ENCODE results near the gene ZNF468.
"Not testable (repeated sequence)": the region's sequence is repeated elsewhere in the genome, so short reads cannot be mapped to it uniquely, and the experiment has no call there.

Gene ZNF468

GRCh38 chr19:52857378-52858191, at the start of gene ZNF468:
ZNF468 (minus strand) TSS chr19:52857619; CDS start chr19:52854272, 3,347 bp downstream.
- DNase-seq: peak; percentile 71

DNA sequence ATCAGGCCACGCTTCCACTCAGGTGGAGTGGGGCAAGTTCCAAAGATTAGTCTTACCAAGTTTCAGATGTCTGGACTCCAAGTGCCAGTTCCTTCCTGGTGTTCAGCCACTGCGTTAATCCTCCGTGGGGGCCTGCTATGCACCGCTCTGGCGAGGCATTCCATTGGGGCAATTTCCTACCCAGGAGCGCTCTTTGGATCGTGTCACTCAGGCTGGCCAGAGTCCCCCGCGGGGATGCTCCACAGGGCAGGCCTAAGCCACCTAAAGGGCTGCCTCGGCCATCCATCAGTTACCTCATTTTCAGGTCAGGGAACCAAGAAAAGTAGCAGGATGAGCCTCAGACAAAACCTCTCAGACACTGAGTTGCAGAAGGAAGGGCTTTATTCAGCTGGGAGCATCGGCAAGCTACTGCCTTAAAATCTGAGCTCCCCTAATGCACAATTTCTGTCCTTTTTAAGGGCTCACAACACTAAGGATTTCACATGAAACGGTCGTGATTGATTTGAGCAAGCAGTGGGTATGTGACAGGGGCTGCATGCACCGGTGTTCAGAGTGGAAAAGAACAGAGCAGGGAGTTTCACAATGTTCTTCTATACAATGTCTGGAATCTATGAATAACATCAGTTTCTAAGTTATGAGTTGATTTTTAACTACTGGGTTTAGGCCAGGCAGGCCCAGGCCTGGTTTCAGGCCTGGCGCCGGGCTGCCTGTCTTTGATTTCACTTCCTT, 46.8 kb upstream of the ZNF468 start:
- not testable (repeated sequence) for DNase-seq

DNA sequence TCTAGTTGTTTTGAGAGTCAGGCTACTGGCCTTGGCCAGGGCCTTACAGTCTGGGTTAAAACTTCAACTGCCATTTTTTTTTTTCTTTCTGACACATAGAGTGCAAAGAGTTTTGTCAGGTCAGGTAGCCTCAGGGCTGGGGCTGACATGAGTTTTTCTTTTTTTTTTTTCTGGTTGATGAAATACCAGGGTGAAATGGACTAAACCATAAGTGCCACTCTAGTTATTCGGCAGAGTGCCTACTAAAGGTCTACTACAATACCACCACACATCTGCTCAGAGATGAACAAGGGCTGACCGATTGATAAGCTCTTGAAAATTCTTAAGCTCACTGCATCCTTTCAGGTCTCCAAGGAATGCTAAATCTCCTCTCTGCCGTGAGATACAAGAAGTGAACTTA, 44.4 kb upstream of the ZNF468 start:
- no peak for DNase-seq

DNA sequence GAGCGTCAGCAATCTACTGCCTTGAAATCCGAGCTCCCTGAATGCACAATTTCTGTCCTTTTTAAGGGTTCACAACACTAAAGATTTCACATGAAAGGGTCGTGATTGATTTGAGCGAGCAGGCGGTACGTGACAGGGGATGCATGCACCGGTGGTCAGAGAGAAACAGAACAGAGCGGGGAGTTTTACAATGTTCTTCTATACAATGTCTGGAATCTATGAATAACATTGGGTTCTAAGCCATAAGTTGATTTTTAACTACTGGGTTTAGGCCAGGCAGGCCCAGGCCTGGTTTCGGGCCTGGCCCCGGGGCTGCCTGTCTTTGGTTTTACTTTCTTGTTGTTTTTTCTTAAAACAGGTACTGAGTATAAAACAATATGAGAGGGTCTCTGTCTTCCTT, 41.2 kb upstream of the ZNF468 start:
- not testable (repeated sequence) for DNase-seq

DNA sequence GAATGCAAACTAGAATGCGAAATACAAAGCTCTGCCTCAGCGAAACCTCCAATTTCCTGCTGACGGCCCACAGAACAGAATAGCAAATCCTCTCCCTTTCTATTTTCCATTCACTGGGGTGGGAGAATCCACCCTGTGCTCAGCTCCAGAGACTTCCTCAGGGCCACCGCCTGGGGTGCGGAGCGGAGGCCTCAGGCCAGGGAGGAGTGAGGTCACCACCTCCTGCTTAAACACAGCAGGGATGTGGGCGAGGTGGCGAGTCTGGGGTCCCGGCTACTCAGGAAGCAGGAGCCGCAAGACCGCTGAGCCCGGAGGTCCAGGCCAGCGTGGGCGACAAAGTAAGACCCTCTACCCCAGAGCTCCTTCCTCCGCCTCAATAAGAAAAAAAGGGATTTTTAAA, 40.7 kb upstream of the ZNF468 start:
- DNase-seq: no peak

DNA sequence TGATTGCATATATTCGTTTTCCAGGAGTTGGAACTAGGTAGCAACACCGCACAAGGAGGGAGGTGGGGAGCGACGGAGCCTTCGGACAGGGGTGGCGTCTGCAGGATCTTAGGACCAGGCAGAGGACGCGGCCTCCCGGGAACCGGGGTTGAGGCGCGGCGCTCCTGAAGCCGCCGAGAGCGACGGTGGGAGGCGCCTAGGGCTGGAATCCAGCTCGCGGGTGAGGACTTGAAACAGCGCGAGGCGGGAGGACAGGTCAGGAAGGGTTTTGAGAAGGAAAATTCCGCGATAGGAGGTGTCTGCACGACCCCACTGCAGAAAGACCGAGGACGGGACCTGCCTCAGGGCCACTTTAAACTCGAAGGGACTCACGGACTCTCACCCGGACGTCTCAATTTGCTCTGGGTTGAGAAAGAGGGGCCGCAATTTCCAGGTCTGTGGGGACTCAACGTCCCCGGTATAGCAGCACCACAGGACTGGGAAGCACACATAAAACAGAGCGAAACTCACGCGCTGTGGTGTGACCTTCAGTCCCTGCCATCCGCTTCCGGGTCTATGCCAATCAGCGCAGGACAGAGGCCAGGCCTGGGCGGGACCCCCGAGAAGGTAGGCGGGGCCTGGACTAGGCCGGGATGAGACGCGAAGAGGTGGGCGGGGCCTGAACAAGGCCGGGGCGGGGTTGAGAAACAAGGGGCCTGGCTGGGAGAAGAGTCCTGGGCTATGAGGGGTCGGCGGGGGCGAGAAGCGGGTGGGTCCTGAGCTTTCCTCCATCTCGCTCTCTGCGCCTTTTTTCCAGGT, 39.9 kb upstream of the ZNF468 start, which contains the start of gene ZNF320:
ZNF320 (minus strand) TSS at position 498 of the 798 bp plus-strand sequence. CDS start 7,380 bp downstream, outside the sequence.
- DNase-seq: peak; percentile 98

GRCh38 chr19:52896431-52897137, 39.2 kb upstream of the ZNF468 start:
- DNase-seq: peak; percentile 65

- no peak for DNase-seq
Measured at GRCh38 chr19:52891336-52891735, 33.9 kb upstream of the ZNF468 start.

DNA sequence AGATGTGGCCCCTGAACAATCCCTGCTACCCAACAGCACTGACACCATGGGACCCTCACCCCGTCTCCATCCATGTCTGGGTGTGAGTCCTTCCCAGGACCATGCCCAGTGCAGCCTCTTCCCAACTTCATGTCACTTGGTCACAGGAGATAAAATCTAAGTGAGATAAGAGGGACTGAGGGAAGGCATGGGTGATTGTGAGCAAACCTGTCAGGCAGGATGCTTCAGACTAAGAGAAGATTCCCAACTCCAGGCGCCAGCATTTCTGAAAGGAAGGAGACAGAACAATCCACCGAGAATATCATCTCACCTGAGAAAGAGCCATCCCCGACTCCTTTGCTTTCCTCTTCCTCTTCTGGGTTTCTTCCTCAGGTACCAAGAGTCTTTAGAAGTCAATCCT, 32.5 kb upstream of the ZNF468 start:
- no peak for DNase-seq

GRCh38 chr19:52889076-52889475, 31.7 kb upstream of the ZNF468 start:
- no peak for DNase-seq

DNA sequence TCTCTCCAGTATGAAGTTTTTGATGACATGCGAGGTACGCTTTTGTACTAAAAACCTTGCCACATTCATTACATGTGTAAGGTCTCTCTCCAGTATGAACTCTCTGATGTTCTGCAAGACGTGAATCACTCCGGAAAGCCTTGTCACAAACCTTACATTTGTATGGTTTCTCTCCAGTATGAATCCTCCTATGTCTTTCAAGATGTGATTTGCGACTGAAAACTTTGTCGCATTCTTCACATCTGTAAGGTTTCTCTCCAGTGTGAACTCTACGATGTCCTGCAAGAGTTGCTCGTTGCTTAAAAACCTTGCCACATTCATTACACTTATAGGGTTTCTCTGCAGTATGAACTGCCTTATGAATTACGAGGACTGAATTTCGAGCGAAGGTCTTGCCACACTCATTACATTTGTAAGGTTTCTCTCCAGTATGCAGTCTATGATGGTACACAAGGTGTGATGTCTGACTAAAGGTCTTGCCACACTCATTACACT, 23.5 kb upstream of the ZNF468 start:
- DNase-seq: no peak

- not testable (repeated sequence) for DNase-seq
Measured at GRCh38 chr19:52872996-52873395, 15.6 kb upstream of the ZNF468 start.

- no peak for DNase-seq
Measured at GRCh38 chr19:52871466-52871865, 14.0 kb upstream of the ZNF468 start.

- DNase-seq: not testable (repeated sequence)
Measured at GRCh38 chr19:52868031-52868430, 10.6 kb upstream of the ZNF468 start.

DNA sequence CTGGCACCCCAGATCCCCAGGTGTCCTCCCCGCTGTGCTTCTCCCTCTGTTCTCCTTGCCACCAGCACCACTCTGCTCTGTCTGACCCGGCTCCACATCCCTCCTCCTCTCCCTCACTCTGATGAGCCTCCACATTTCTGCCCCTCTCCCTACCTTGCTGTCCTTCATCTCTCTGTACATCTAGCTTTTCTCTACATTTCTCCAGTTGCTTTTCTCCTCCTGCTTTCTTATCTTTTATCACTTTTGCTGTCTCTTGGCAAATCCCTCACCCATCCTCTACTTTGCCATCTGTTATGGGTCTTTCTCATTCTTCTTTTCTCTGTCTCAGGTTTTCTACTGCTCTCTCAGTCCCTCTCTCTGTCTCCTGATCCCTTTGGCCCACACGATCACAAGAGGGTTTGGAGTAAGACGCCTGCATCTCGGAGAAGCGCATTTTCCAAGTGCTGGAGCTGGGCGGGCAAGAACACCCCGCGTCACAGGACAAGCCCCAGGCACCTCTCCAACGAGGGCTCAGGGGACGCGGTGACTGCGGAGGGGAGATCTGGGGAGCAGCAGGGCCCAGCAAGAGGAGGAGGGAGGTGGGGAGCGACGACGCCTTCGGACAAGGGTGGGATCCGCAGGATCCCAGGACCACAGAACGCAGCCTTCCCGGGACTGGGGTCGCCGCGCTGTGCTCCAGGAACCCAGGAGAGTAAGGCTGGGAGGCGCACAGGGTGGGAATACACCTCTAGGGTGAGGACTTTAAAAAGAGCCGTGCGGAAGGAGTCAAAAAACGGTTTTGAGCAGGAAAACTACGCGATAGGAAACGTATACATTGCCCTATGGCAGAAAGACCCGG, 660 bp downstream of the ZNF468 start:
- DNase-seq: not testable (repeated sequence)

GRCh38 chr19:52847352-52847751, 10.1 kb downstream of the ZNF468 start:
- not testable (repeated sequence) for DNase-seq

DNA sequence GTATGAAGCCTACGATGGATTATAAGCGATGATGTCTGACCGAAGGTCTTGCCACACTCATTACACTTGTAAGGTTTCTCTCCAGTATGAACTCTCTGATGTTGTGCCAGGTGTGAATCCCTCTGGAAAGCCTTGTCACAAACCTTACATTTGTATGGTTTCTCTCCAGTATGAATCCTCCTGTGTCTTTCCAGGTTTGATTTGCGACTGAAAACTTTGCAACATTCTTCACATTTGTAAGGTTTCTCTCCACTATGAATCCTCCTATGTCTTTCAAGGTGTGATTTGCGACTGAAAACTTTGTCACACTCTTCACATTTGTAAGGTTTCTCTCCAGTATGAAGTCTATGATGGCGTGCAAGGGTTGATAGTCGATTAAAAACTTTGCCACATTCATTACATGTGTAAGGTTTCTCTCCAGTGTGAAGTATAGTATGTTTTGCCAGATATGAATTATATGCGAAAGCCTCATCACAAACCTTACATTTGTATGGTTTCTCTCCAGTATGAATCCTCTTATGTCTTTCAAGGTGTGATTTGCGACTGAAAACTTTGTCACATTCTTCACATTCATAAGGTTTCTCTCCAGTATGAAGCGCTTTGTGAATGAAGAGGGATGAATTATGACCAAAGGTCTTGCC, 16.5 kb downstream of the ZNF468 start:
- not testable (repeated sequence) for DNase-seq

DNA sequence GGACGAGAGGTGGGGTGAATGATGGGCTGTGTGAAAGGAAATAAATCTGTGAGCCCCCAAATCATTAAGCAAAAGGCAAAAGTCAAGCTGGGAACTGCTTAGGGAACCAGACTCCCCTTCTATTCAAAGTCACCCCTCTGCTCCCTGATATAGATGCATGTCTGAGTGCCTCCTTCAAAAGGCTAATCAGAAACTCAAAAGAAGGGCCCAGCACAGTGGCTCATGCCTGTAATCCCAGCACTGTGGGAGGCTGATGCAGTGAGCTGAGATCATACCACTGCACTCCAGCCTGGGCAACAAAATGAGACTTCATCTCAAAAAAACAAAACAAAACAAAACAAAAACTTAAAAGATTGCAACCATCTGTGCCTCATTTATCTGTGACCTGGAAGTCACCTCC, 23.1 kb downstream of the ZNF468 start:
- not testable (repeated sequence) for DNase-seq

DNA sequence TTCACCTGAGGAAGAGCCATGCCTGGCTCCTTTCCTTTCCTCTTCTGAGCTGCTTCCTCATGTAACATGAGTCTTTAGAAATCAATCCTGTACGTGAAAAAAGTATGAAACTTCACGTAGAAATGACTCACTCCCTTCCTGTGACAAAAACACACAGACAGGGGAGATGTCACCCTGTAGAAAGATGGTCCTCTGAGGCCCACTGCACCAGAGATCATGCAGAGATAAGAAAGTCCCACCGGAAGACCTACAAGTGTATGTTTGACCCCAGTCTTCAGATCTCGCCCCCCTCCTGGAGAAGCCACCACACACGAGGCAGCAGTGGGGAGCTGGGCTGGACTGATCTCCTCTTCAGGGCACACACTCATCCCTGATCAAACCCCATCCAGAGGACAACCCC, 23.9 kb downstream of the ZNF468 start:
- not testable (repeated sequence) for DNase-seq

DNA sequence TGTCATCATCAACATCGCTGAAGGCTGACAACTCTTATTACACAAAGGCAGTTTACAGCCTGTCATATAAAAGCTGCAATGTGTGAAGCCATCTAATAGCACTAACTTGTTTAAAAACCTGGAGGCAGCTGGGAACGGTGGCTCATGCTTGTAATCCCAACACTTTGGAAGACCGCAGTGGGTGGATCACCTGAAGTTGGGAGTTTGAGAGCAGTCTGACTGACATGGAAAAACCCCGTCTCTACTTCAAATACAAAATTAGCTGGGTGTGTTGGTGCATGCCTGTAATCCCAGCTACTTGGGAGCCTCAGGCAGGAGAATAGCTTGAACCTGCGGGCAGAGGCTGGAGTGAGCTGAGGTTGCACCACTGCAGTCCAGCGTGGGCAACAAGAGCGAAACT, 27.6 kb downstream of the ZNF468 start:
- DNase-seq: not testable (repeated sequence)

GRCh38 chr19:52825765-52826164, 31.7 kb downstream of the ZNF468 start:
- no peak for DNase-seq

All from hematopoietic multipotent progenitor cell treated with erythropoietin and hydrocortisone succinate and interleukin-3 and kit ligand, for 6 days (in vitro differentiated cells).